LNCaP clone FGC (cell line): ENCODE measurements around the gene DNAJA4.

ENCODE experiments used
- DNase-seq: peaks from one replicate; pipeline ENCODE4 v3.0.0-alpha.2; 2011; ENCODE audit warnings: low read depth
- H3K4me3 ChIP-seq: 2 replicates; pipeline ENCODE4 v1.5.1; 2011; ENCODE audit warnings: mild to moderate bottlenecking, low read depth, low read length, control low read depth
- CTCF ChIP-seq: IDR thresholded peaks from 2 replicates; pipeline ENCODE4 v1.5.1; 2012; ENCODE audit warnings: mild to moderate bottlenecking; ENCODE audit not compliant: control insufficient read depth, insufficient read depth; ENCODE audit errors: extremely low read depth

DNAJA4 gene

GRCh38 chr15:78236491-78236890 is 27.9 kb upstream of the DNAJA4 start:
- TF ChIP-seq CTCF: no peak
- no peak overlapping the region for H3K4me3 ChIP-seq
- DNase-seq: no peak

- no peak for TF ChIP-seq CTCF
- no peak for DNase-seq
- no peak overlapping the region for H3K4me3 ChIP-seq
Measured at GRCh38 chr15:78237146-78237545, 27.2 kb upstream of the DNAJA4 start.

GRCh38 chr15:78239811-78240210 is 24.6 kb upstream of the DNAJA4 start:
- DNase-seq: no peak
- no peak for TF ChIP-seq CTCF
- H3K4me3 ChIP-seq: no peak overlapping the region

- peak; percentile 93 for TF ChIP-seq CTCF
- DNase-seq: peak; percentile 23
- no peak overlapping the region for H3K4me3 ChIP-seq
Measured at GRCh38 chr15:78241017-78241416, 23.3 kb upstream of the DNAJA4 start.

- no peak for DNase-seq
- H3K4me3 ChIP-seq: no peak overlapping the region
- peak; percentile 28; the same call in 1 of the 2 replicates for TF ChIP-seq CTCF
Measured at GRCh38 chr15:78242128-78242527, 22.2 kb upstream of the DNAJA4 start.

GRCh38 chr15:78243058-78243457 is 21.3 kb upstream of the DNAJA4 start:
- DNase-seq: no peak
- no peak overlapping the region for H3K4me3 ChIP-seq
- no peak for TF ChIP-seq CTCF

GRCh38 chr15:78243491-78243941 is 20.8 kb upstream of the DNAJA4 start:
- DNase-seq: no peak
- H3K4me3 ChIP-seq: no peak overlapping the region
- no peak for TF ChIP-seq CTCF
